ENCODE measurements around the gene ZNF385D.

DNA sequence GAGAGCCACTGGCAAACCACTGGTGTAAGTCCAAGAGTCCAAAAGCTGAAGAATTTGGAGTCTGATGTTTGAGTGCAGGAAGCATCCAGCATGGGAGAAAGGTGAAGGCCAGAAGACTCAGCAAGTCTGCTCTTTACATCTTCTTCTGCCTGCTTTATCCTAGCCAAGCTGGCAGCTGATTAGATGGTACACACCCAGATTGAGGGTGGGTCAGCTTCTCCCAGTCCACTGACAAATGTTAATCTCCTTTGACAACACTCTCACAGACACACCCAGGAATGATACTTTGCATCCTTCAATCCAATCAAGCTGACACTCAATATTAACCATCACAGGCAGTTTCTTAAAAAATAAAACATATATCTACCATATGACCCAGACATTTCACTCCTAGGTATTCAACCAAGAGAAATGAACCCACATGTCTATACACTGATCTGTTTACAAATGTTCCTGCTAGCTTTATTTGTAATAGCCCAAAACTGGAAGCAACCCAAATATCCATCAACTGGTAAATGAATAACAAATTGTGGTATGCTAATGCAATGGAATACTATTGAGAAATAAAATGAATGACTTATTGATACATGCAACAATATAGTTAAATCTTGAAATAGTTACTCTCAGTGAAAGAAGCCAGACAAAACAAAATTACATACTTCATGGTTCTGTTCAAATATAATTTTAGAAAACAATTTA, 373.8 kb downstream of the ZNF385D start:
- no peak for TF ChIP-seq POLR2A (IDR thresholded peaks at IDR 0.05)
- TF ChIP-seq, protein P1, sequence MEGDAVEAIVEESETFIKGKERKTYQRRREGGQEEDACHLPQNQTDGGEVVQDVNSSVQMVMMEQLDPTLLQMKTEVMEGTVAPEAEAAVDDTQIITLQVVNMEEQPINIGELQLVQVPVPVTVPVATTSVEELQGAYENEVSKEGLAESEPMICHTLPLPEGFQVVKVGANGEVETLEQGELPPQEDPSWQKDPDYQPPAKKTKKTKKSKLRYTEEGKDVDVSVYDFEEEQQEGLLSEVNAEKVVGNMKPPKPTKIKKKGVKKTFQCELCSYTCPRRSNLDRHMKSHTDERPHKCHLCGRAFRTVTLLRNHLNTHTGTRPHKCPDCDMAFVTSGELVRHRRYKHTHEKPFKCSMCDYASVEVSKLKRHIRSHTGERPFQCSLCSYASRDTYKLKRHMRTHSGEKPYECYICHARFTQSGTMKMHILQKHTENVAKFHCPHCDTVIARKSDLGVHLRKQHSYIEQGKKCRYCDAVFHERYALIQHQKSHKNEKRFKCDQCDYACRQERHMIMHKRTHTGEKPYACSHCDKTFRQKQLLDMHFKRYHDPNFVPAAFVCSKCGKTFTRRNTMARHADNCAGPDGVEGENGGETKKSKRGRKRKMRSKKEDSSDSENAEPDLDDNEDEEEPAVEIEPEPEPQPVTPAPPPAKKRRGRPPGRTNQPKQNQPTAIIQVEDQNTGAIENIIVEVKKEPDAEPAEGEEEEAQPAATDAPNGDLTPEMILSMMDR (IDR thresholded peaks at IDR 0.05), result no peak
